Astrocyte (in vitro differentiated cells and primary cell): Measurements from ENCODE around the gene RAB14.

Experiments
- CTCF ChIP-seq: IDR thresholded peaks from 2 replicates; pipeline ENCODE4 v1.5.1; 2011; ENCODE audit warnings: low read depth, mild to moderate bottlenecking, inconsistent platforms, low read length, moderate library complexity; ENCODE audit not compliant: insufficient read depth
- EZH2 ChIP-seq: IDR thresholded peaks from 2 replicates; pipeline ENCODE4 v1.6.1; 2012; ENCODE audit warnings: mild to moderate bottlenecking, low read length, inconsistent platforms; ENCODE audit not compliant: insufficient read depth

GRCh38 chr9:121227862-121228261 lies 26.2 kb upstream of the RAB14 start:
- TF ChIP-seq CTCF: no peak
- TF ChIP-seq EZH2: no peak
